K562 (cell line): ENCODE data around the gene KIF5A. TPM values are rescaled to one million over a fixed set of nuclear protein-coding genes. Genes with fewer than 3 reads are reported as not detected.

Experiments used
- ATF1 ChIP-seq, 2 experiments: fragments of 450-650 bp in 1 of 2; IDR thresholded peaks; 2 replicates each; pipeline ENCODE4 v1.6.1; 2016; ENCODE audit warnings: missing compliant biosample characterization in 1 of 2, missing genetic modification characterization in 1 of 2
- CBFA2T3 ChIP-seq: fragments of 450-650 bp; IDR thresholded peaks from 2 replicates; pipeline ENCODE4 v1.6.1; 2017
- ERF ChIP-seq: fragments of 450-650 bp; formaldehyde crosslinking; IDR thresholded peaks from 2 replicates; pipeline ENCODE4 v1.4.0; 2020; ENCODE audit warnings: mild to moderate bottlenecking, mixed read lengths
- HDAC6 ChIP-seq: IDR thresholded peaks from 2 replicates; pipeline ENCODE4 v1.6.1; 2012; ENCODE audit warnings: low read depth, mild to moderate bottlenecking, control low read depth, inconsistent platforms, low read length, moderate library complexity
- JUNB ChIP-seq: fragments of 450-650 bp; formaldehyde crosslinking; conservative IDR thresholded peaks from 2 replicates; pipeline ENCODE4 v1.4.0; 2020; ENCODE audit warnings: mild to moderate bottlenecking
- KAT7 ChIP-seq: sonication (generic); formaldehyde crosslinking; IDR thresholded peaks from 2 replicates; pipeline ENCODE4 v1.8.0; 2022; ENCODE audit warnings: missing genetic modification reagents, mild to moderate bottlenecking, borderline replicate concordance
- MAFF ChIP-seq: IDR thresholded peaks from 2 replicates; pipeline ENCODE4 v1.6.1; 2012; ENCODE audit warnings: low read length, improper control_type of control experiment
- POLR3A ChIP-seq: IDR thresholded peaks from 2 replicates; pipeline ENCODE4 v1.6.1; 2011; ENCODE audit warnings: borderline replicate concordance, mild to moderate bottlenecking, moderate library complexity; ENCODE audit not compliant: insufficient read length, insufficient read depth; ENCODE audit errors: extremely low read depth
- TCFL5 ChIP-seq: fragments of 250-450 bp; sonication (Bioruptor Pico); conservative IDR thresholded peaks from 2 replicates; pipeline ENCODE4 v1.6.1; 2021; ENCODE audit warnings: mild to moderate bottlenecking, moderate library complexity, matching md5 sums
- USF2 ChIP-seq: sonication (generic); formaldehyde crosslinking; IDR thresholded peaks from 2 replicates; pipeline ENCODE4 v1.5.0; 2020; ENCODE audit warnings: missing genetic modification reagents
- ZBTB12 ChIP-seq: fragments of 250-450 bp; sonication (Bioruptor Pico); IDR thresholded peaks from 2 replicates; pipeline ENCODE4 v1.4.0; 2020
- polyA plus RNA-seq, 8 experiments: library from polyadenylated mRNA; depleted of rRNA in 4 of 8; stranded (reverse) in 5 of 8; unstranded in 3 of 8; fragments of >200 nt; fragmentation: Nextera tagmentation in 2 of 8; fragmentation: Illumina TruSeq in 1 of 8; extraction: Ambion mirVana in 2 of 8; extraction: Trizol in 1 of 8; gene quantifications; 2 replicates each; pipeline versions ENCODE4 v1.2.1 to v1.2.3, GENCODE V29; 2011 to 2014; ENCODE audit warnings: inconsistent platforms in 1 of 8, missing spikeins in 1 of 8
- total RNA-seq, 7 experiments: library from RNA; depleted of rRNA in 6 of 7; stranded (reverse); fragments of >200 nt in 6 of 7; fragmentation: Illumina TruSeq in 2 of 7; extraction: Trizol in 2 of 7; gene quantifications; 2 replicates each; pipeline versions ENCODE4 v1.2.1 to v1.2.3, GENCODE V29; 2011 to 2021; ENCODE audit warnings: low replicate concordance in 1 of 7
- TF ChIP-seq, protein P1 (sequence below): fragments of 450-650 bp; IDR thresholded peaks from 2 replicates; pipeline ENCODE4 v1.6.1; 2016; ENCODE audit warnings: low read depth
- TF ChIP-seq, protein P2 (sequence below): fragments of 450-650 bp; conservative IDR thresholded peaks from 2 replicates; pipeline ENCODE4 v1.6.1; 2016; ENCODE audit warnings: missing genetic modification characterization, low read depth, mild to moderate bottlenecking, missing compliant biosample characterization, moderate library complexity
- TF ChIP-seq, protein P3 (sequence below): IDR thresholded peaks from 3 replicates; pipeline ENCODE4 v1.6.1; 2011; ENCODE audit warnings: borderline replicate concordance, mild to moderate bottlenecking; ENCODE audit not compliant: insufficient read length, insufficient read depth

The KIF5A gene
- total and polyA plus RNA-seq, 9 of the 15 experiments (the other 6 are each of a cell fraction or from before 2014, with no cell fraction given) = 3.4 to 17.7 (median 8.0) TPM

DNA sequence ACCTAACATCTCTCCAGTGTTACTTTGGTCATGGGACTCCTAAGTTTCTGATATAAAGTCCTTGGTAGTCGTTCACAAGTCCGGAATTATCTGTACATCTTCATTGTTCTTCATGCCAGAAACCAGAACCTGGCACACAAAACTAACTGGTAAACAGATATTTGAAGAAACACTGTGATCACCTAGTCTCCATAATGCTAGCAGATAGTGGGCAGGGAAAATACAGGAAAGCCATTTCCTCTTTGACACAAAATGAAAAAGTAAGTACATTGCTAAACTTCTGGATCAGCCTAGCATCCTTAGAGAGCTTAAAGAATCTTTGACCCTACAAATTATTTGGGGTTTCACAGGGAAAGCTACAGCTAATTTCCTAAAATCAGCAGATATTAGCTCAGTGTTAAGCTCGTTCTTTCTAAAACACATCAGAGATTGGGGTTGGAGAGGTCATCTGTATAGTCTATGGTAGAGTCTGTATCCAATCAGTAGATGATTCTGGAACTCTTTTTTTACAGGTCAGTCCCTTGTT, 34.4 kb upstream of the KIF5A start (continued):
- no peak for TF ChIP-seq ATF1 (CRISPR knock-in tag; IDR thresholded peaks at IDR 0.05)
- TF ChIP-seq ATF1 (tag; IDR thresholded peaks at IDR 0.05) = no peak
- TF ChIP-seq, protein P1, sequence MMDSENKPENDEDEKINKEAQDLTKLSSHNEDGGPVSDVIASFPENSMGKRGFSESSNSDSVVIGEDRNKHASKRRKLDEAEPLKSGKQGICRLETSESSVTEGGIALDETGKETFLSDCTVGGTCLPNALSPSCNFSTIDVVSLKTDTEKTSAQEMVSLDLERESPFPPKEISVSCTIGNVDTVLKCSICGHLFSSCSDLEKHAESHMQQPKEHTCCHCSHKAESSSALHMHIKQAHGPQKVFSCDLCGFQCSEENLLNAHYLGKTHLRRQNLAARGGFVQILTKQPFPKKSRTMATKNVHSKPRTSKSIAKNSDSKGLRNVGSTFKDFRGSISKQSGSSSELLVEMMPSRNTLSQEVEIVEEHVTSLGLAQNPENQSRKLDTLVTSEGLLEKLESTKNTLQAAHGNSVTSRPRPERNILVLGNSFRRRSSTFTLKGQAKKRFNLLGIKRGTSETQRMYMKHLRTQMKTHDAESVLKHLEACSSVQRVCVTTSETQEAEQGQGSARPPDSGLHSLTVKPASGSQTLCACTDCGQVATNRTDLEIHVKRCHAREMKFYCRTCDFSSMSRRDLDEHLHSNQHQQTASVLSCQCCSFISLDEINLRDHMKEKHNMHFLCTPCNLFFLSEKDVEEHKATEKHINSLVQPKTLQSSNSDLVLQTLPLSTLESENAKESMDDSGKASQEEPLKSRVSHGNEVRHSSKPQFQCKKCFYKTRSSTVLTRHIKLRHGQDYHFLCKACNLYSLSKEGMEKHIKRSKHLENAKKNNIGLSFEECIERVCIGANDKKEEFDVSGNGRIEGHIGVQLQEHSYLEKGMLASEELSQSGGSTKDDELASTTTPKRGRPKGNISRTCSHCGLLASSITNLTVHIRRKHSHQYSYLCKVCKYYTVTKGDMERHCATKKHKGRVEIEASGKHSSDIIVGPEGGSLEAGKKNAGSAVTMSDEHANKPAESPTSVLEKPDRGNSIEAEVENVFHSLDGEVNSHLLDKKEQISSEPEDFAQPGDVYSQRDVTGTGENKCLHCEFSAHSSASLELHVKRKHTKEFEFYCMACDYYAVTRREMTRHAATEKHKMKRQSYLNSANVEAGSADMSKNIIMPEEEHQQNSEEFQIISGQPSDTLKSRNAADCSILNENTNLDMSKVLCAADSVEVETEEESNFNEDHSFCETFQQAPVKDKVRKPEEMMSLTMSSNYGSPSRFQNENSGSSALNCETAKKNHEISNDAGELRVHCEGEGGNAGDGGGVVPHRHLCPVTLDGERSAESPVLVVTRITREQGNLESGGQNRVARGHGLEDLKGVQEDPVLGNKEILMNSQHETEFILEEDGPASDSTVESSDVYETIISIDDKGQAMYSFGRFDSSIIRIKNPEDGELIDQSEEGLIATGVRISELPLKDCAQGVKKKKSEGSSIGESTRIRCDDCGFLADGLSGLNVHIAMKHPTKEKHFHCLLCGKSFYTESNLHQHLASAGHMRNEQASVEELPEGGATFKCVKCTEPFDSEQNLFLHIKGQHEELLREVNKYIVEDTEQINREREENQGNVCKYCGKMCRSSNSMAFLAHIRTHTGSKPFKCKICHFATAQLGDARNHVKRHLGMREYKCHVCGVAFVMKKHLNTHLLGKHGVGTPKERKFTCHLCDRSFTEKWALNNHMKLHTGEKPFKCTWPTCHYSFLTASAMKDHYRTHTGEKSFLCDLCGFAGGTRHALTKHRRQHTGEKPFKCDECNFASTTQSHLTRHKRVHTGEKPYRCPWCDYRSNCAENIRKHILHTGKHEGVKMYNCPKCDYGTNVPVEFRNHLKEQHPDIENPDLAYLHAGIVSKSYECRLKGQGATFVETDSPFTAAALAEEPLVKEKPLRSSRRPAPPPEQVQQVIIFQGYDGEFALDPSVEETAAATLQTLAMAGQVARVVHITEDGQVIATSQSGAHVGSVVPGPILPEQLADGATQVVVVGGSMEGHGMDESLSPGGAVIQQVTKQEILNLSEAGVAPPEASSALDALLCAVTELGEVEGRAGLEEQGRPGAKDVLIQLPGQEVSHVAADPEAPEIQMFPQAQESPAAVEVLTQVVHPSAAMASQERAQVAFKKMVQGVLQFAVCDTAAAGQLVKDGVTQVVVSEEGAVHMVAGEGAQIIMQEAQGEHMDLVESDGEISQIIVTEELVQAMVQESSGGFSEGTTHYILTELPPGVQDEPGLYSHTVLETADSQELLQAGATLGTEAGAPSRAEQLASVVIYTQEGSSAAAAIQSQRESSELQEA = no peak
- no peak for TF ChIP-seq TCFL5 (CRISPR knock-in tag)
- no peak for TF ChIP-seq CBFA2T3
- TF ChIP-seq JUNB (CRISPR knock-in tag) = no peak
- TF ChIP-seq POLR3A = no peak
- TF ChIP-seq ERF (CRISPR knock-in tag) = no peak
- TF ChIP-seq KAT7 (CRISPR knock-in tag) = no peak
- TF ChIP-seq, protein P2, sequence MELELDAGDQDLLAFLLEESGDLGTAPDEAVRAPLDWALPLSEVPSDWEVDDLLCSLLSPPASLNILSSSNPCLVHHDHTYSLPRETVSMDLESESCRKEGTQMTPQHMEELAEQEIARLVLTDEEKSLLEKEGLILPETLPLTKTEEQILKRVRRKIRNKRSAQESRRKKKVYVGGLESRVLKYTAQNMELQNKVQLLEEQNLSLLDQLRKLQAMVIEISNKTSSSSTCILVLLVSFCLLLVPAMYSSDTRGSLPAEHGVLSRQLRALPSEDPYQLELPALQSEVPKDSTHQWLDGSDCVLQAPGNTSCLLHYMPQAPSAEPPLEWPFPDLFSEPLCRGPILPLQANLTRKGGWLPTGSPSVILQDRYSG (tag) = no peak
- TF ChIP-seq HDAC6 = no peak
- TF ChIP-seq ZBTB12 = no peak
- TF ChIP-seq USF2 (CRISPR knock-in tag) = no peak
- TF ChIP-seq MAFF = no peak
- TF ChIP-seq, protein P3, sequence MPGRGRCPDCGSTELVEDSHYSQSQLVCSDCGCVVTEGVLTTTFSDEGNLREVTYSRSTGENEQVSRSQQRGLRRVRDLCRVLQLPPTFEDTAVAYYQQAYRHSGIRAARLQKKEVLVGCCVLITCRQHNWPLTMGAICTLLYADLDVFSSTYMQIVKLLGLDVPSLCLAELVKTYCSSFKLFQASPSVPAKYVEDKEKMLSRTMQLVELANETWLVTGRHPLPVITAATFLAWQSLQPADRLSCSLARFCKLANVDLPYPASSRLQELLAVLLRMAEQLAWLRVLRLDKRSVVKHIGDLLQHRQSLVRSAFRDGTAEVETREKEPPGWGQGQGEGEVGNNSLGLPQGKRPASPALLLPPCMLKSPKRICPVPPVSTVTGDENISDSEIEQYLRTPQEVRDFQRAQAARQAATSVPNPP = no peak
